Measurements from ENCODE around the gene SLC7A11. TPM values are rescaled to one million over a fixed set of nuclear protein-coding genes. Genes with fewer than 3 reads are reported as not detected.
"Not testable (repeated sequence)": the region's sequence is repeated elsewhere in the genome, so short reads cannot be mapped to it uniquely, and the experiment has no call there.

Gene SLC7A11
- total RNA-seq, 1 donor from 2014 or later, result 19.2 TPM

- DNase-seq (ENCODE audit: low spot score), result no peak
Measured at GRCh38 chr4:138242834-138243156, 646 bp upstream of the SLC7A11 start.

GRCh38 chr4:138241281-138242075 lies 671 bp downstream of the SLC7A11 start:
- DNase-seq (ENCODE audit: low spot score), result no peak

GRCh38 chr4:138239491-138239890 lies 2.7 kb downstream of the SLC7A11 start:
- DNase-seq (ENCODE audit: low spot score), result no peak

GRCh38 chr4:138238521-138239292 lies 3.4 kb downstream of the SLC7A11 start:
- DNase-seq (ENCODE audit: low spot score), result no peak

GRCh38 chr4:138237132-138237531 lies 5.0 kb downstream of the SLC7A11 start:
- not testable (repeated sequence) for DNase-seq (ENCODE audit: low spot score)

GRCh38 chr4:138236037-138236436 lies 6.1 kb downstream of the SLC7A11 start:
- DNase-seq (ENCODE audit: low spot score), result no peak

- no peak for DNase-seq (ENCODE audit: low spot score)
Measured at GRCh38 chr4:138235419-138235952, 6.7 kb downstream of the SLC7A11 start.

- DNase-seq (ENCODE audit: low spot score), result no peak
Measured at GRCh38 chr4:138234248-138234647, 7.9 kb downstream of the SLC7A11 start.

- DNase-seq (ENCODE audit: low spot score), result no peak
Measured at GRCh38 chr4:138233313-138234034, 8.7 kb downstream of the SLC7A11 start.

- DNase-seq (ENCODE audit: low spot score), result no peak
Measured at GRCh38 chr4:138232364-138232763, 9.8 kb downstream of the SLC7A11 start.

GRCh38 chr4:138230048-138230447 lies 12.1 kb downstream of the SLC7A11 start:
- no peak for DNase-seq (ENCODE audit: low spot score)

GRCh38 chr4:138229160-138229559 lies 13.0 kb downstream of the SLC7A11 start:
- DNase-seq (ENCODE audit: low spot score), result no peak

GRCh38 chr4:138226351-138226750 lies 15.8 kb downstream of the SLC7A11 start:
- DNase-seq (ENCODE audit: low spot score), result no peak

GRCh38 chr4:138225477-138225876 lies 16.7 kb downstream of the SLC7A11 start:
- DNase-seq (ENCODE audit: low spot score), result no peak

GRCh38 chr4:138224614-138225013 lies 17.5 kb downstream of the SLC7A11 start:
- no peak for DNase-seq (ENCODE audit: low spot score)

GRCh38 chr4:138223231-138223910 lies 18.8 kb downstream of the SLC7A11 start:
- DNase-seq (ENCODE audit: low spot score), result no peak

- no peak for DNase-seq (ENCODE audit: low spot score)
Measured at GRCh38 chr4:138222046-138222445, 20.1 kb downstream of the SLC7A11 start.

- no peak for DNase-seq (ENCODE audit: low spot score)
Measured at GRCh38 chr4:138218976-138219375, 23.2 kb downstream of the SLC7A11 start.

GRCh38 chr4:138217567-138217966 lies 24.6 kb downstream of the SLC7A11 start:
- DNase-seq (ENCODE audit: low spot score), result no peak

GRCh38 chr4:138216272-138216867 lies 25.8 kb downstream of the SLC7A11 start:
- no peak for DNase-seq (ENCODE audit: low spot score)

GRCh38 chr4:138210576-138210975 lies 31.6 kb downstream of the SLC7A11 start:
- DNase-seq (ENCODE audit: low spot score), result not testable (repeated sequence)
